Raji (cell line): ENCODE results near the gene EIF2A.

Experiments used
- POLR2A ChIP-seq: IDR thresholded peaks from 2 replicates; pipeline ENCODE4 v1.6.1; 2011; ENCODE audit warnings: low read depth, low read length, control low read depth; ENCODE audit not compliant: insufficient read depth

The EIF2A gene

DNA sequence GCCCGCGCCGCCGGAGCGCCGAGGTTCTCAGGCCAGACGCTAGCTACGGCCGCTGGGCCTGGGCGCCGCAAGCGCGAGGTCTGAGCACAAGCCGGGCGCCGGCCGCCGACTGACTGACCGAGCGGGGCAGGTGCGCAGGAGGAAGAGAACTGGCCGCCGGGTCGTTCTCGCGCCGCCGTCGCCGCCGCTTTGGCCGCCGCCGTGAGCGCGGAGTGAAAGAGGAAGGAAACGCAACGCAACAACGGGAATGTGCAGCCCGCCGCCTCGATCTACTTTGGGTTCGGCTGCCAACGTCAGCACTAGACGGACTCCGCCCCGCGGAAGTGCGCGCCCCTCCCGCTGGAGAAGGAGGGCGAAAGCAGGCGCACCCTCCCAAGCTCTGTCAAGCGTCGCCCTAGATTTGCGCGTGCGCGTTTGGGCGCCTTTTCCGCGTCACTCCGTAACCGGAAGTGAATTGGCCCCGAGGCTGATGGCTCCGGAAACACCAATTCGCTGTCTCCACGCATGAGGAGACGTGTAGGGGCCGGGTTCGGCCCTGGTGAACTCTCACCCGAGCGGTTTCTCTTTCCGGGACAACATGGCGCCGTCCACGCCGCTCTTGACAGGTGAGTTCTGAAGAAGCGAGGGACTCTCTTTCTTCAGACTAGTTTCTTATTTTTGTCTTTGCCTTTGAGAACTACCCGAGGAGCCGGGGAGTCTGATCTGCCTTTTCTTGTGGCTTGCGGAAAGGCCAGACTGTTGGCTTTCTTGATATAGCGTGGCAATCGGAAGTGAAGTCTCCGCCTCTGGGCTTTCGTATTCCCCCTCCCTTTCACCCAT lies at the start of gene EIF2A, which contains the start of gene SERP1:
EIF2A (plus strand) TSS at position 562 of the 819 bp plus-strand sequence; CDS start at position 578, 16 bp downstream.
SERP1 (minus strand) TSS at position 271 of the 819 bp plus-strand sequence. CDS start 361 bp downstream, outside the sequence.
- peak; percentile 93 for TF ChIP-seq POLR2A

DNA sequence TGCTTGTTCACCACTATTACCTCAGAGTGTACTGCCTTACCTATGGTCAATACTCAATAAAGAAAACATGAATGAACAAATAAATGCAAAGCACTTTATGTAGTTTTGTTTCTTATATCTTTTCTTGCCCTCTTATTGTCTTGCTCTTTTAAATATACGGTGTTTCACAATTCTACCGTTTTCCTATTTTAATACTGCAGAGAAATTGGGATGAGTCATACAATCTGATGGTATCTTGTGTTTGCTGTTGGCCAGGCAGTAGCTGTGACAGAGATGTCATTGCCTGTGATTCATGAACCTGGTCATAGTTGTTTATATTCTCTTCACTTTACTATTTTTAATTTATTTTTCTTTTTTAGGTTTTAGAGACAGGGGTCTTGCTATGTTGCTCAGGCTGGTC lies 48.6 kb upstream of the EIF2A start:
- TF ChIP-seq POLR2A = no peak

DNA sequence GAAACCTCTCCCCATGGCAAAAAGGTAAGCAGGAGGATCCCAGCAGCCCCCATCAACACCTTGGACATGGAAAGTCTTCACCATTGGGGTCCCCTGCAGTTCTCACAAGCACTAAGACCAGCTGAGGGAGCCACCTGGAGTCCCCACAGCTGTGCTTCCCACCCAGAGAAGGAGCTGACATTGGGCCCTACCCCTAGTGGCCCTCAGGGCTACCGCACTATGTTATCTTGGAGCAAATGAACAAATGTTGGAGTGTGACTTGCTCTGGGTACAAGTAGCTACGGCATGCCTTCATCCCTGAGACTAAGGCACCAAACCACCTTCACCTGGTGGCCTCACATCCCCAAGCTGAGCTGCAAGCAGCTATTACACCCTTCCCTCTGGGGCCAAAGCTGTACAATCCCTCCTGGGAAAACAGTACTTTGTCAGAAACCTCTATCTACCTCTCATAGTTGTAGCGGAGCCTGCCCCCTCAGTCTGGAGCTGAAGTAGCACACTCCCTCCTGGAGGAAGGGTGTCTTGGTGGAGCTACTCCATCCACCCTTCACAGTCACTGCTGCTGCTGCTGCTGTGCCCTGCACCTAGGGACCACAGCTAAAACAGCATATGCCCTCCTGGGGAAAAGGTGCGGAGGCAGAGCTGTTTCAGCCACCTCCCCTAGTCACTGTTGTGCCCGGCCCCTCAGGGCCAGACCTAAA lies 43.0 kb upstream of the EIF2A start:
- no peak for TF ChIP-seq POLR2A

DNA sequence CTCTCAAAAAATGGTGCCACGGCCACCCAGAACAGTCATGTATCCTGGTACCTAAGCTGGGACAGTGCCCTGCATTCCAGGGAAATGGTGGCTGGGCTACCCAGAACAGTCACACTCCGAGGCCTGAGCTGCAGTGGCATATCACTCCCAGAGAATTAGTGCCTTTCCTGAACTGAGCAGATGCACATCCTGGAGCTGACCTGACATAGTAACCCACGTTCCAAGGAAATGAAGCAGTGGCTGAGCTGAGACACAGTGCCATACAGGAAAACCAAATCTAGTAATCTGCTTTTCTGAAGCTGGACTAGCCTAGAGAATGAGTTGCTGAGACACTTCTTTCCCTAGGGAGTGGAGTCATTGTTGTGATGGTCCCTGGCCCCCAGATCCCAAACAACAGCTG lies 42.1 kb upstream of the EIF2A start:
- TF ChIP-seq POLR2A = no peak

DNA sequence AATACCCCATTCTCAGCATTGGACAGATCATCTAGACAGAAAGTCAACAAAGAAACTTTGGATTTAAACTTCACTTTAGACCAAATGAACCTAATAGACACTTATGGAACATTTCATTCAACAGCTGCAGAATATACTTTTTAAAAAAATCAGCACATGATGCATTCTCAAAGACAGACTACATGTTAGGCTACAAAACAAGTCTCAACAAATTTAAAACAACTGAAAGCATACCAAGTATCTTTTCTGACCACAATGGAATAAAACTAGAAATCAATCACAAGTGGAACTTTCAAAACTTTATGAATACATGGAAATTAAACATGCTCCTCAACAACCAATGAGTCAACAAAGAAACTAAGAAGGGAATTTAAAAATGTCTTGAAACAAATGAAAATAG lies 38.2 kb upstream of the EIF2A start:
- no peak for TF ChIP-seq POLR2A

DNA sequence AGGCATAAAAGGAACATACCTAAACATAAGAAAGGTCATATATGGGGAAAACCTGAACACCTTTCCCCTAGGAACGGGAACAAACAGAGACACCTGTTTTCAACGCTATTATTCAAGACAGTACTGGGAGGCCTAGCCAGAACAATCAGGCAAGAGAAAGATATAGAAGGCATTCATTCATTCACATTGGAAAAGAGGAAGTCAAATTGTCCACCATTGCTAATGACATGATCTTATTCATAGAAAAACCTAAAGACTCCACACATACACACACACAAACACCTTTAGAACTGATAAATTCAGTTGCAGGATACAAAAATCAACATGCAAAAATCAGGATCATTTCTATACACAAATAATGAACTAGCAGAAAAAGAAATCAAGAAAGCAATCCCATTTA lies 36.8 kb upstream of the EIF2A start:
- TF ChIP-seq POLR2A = no peak

DNA sequence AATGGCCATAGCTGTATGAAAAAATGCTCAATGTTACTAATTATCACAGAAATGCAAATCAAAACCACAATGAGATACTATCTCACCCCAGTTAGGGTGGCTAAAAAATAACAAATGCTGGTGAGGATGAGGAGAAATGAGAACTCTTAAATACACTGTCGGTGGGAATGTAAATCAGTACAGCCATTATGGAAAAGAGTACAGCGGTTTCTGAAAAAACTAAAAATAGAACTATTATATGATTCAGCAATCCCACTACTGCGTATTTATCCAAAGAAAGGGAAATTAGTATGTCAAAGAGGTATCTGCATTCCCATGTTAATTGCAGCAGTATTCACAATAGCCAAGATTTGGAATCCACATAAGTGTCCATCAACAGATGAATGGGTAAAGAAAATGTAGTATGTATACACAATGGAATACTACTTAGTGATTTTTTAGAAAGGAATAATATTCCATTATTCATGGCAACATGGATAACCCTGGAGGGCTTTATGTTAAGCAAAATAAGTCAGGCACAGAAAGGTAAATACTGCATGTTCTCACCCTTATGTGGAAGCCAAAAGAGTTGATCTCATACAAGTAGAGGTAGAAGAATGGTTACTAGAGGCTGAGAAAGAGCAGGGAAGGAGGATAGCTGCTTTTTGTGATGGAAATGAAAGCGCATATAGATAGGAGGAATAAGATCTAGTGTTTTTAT lies 35.3 kb upstream of the EIF2A start:
- no peak for TF ChIP-seq POLR2A

DNA sequence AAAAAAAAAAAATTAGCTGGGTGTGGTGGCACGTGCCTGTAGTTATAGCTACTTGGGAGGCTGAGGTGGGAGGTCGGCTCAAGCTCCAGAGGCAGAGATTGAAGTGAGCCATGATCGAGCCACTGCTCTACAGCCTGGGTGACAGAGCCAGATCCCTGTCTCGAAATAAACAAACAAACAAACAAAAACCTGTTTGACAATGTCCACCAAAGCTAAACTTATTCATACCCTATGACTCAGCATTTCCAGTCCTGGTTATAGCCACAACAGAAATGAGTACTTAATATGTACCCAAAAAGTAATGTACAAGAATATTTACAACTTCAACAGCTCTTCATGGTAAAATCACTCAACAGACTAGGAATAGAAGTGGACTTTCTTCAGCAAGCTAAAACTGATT lies 31.4 kb upstream of the EIF2A start:
- TF ChIP-seq POLR2A = no peak

DNA sequence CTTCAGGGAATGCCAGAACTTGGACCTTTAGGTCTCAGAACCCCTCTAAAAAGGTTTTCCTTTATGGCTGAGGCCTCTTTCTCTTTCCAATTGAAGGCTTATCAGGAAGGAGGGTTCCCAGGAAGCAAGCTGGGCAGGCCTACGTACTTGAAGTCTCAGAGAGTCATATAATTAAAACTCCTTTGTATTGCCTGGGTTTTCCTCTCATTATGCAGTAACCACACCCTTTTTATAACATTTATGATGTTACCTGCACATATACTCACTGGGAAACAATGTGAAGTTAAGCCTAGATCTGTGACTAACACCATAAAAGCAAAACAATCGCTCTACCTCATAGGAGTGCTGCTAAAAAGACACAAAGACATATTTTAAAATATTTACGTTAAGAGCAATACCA lies 27.6 kb upstream of the EIF2A start:
- TF ChIP-seq POLR2A = no peak

DNA sequence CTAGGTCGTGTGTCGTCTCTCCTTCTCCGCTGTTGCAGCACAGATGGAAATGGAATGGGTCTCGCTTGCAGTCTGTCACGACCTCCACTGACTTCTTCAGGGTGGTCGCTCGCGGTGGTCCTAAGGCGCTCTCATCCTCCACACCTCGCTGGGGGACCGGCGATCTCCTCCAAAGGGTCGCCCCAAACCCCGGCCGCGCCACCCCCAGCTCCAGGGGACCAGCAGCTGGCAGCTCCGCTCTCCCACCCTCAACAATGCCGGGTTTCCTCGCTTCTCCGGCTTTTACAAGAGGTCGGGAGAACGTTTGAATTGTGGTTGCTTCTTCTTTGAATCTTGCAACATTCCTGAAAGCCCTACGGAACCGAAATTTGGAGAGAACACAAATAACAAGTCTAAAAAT lies 26.2 kb upstream of the EIF2A start:
- no peak for TF ChIP-seq POLR2A

DNA sequence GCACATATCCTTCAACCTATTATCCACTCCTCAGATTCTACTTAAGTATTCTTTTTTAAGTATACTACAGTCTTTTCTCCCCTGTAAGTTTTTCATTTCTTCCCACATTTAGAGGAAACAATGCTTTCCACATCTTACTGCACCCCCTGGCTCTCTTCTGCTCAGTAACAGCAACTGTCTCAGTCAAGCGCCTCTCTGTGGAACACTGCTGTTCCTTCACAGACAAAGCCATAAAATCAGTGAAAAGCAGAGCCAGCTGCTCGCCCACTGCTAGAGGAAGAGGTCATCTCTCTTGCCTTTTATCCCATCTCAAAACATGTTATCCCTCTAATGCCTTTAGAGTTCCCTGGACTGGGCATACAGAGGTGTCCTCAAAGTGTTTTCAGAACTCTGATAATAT lies 25.1 kb upstream of the EIF2A start:
- TF ChIP-seq POLR2A = no peak

DNA sequence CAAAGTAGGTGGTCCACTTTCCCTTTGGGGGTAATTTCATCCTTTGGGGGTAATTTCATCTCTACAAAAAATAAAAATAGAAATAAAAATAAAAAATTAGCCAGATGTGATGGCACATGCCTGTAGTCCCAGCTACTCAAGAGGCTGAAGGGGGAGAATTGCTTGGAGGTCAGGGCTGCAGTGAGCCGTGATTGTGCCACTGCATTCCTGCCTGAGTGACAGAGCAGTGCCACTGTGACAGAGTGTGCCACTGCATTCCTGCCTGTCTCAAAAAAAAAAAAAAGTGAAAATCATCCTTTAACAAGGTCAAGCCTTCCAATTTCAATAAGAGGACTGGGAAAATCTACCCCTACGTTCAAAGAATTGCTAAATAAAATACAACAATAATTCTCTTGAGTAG lies 23.0 kb upstream of the EIF2A start:
- no peak for TF ChIP-seq POLR2A

DNA sequence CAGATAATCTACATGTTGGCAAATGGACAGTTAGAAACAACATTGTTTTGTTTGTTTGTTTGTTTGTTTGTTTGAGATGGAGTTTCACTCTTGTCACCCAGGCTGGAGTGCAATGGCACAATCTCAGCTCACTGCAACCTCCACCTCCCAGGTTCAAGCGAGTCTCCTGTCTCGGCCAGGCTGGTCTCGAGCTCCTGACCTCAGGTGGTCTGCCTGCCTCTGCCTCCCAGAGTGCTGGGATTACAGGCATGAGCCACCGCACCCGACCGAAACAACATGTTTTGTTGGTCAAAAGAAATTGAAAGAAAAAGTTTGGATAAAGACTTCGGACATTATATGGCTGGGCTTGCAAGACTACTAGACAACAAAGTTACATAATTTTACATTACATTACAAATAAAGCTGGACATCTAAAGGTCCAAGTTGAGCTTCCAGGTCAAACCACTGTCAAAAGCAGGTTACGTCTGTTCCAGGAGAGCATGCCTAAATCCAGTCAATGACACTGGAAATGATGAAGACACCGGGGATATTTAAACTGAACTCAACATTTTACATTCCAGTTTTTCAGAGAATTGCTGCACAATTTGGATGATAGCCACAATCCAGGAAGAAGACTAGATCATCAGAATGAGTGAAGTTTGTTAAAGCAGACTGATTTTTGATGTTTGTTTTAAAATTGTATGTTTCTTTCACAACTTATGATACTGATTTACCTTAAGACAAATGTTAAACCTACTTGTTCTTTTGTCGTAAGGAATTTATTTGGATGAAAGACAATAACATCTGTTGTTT lies 18.9 kb upstream of the EIF2A start:
- no peak for TF ChIP-seq POLR2A

DNA sequence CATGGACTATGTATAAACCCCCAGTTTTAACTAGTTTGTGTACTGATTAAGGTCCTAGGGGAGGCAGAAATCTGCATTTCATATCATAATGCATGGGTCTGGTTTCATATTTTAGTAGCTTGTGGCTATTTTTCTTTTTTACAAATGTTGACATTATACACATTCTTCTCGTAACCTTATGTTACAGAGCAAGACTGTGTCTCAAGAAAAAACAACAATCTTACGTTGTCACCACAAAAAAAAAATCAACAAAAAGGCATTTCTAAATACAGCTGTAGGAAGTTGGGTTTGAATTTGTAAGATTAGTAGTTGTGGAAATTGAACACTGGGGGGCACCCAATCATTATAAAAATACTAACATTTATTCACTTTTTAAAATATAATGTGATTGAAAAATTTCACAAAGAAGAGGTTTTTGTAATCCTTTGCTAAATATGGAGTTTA lies 18.2 kb upstream of the EIF2A start:
- no peak for TF ChIP-seq POLR2A

DNA sequence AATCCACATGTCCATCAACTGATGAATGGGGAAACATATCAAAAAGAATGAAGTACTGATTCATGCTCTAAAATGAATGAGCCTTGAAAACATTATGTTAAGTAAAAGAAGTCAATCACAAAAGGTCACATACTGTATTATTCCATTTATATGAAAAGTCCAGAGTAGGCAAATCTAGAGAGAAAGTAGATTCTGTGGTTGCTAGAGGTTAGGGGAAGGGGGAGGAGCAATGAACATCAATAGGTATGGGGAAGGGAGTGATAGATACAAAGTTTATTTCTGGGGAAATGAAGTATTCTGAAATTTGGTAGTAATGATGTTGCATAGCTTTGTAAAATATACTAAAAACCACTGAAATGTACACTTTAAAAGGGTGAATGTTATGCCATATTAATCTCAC lies 14.8 kb upstream of the EIF2A start:
- TF ChIP-seq POLR2A = no peak
